ENCODE results near the gene ITPKB.
"Not testable (repeated sequence)": the region's sequence is repeated elsewhere in the genome, so short reads cannot be mapped to it uniquely, and the experiment has no call there.

Gene ITPKB

DNA sequence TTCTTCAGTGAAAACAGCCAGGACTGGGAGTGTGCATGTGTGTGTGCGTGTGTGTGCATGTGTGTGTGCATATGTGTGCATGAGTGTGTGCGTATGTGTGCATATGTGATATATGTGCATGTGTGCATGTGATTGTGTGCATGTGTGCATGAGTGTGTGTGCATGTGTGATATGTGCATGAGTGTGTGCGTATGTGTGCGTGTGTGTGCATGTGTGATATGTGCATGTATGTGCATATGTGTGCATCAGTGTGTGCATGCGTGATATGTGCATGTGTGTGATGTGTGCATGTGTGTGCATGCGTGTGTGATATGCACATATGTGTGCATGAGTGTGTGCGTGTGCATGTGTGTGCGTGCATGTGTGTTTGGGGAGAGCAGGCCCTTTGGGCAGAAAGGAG lies 89.8 kb downstream of the ITPKB start:
- no peak for DNase-seq

- DNase-seq = no peak
These were observed 90.7 kb downstream of the ITPKB start for GRCh38 chr1:226648421-226648820.

DNA sequence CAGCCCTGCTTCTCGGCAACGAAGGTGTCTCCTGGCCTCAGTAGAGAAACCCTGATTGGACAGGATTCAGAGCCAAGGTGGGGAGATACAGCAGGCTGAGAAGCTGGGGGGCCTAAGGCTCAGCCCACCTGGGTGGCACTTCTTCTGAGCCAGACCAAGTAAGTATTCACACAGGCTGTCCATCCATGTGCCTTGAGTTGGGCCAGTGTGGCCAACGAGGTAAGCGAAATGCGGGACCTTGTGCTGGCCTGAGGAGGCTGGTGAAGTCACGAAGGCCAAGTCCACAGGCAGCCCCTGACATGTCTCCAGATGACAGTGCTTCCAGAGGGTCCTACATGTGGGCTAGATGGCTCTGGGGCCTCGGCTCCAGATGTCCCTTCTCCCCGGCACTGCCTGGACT lies 91.4 kb downstream of the ITPKB start:
- DNase-seq = no peak

DNA sequence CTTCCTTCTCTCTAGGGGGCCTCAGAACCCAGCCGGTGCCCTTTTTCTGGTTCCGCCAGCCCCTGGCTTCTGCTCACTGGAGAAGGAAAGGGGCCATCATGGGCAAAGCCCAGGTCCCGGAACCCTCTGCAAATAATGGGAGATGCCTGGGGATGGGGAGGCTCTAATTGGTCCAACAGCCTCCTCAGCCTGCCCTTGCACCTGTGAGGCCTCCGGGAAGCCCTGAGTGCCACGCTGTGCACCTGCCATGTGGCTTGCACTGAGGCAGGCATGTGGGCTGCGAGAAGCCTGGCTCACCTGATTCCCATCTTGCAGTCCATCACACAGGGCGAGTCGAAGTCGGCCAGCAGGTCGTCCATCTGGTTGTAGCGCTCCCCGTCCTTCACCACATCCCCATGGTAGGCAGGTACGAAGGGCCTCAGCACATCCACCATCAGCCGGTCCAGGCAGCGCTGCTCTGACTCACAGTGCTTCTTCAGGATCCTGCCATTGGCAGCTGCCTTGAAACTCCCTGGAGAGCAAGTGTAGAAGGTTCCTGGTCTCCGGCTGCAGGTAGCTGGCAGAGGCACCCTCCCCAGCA lies 92.1 kb downstream of the ITPKB start:
- no peak for DNase-seq

- no peak for DNase-seq
These were observed 92.8 kb downstream of the ITPKB start for GRCh38 chr1:226646026-226646869.

DNA sequence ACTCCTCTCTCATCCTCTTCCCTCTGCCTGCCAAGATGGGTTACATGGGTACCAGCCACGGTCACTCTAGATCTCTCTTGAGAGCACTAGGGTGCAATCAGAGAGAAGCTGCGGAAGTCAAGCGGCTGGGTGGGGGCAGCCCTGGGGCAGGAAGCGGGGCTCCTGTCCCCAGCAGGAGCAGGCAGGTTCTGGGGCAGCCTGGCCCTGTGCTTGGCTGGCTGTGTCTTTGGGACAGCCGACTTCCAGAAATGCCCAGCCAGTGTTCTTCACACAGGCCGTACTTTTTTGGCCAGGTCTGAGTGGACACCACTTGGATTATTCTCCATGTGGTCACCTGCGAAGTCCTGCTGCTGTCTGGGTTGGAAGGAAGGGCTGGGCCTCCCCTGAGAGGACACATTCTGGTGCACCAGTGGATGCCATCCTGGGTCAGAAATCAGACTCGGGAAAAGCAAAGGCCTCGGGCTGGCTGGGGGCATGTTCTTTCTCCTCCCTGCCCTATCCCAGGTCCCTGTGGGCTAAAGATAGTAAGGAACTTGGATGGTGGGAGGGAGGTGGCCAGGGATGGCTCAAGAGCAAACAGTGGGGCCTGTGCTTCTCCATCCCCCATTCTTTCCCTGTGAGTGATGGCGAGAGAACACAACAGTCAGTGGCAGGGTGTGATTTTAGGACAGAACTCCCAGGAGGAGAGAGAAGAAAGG lies 93.7 kb downstream of the ITPKB start:
- DNase-seq = peak in 1 of 5 experiments; percentile 49

GRCh38 chr1:226644541-226645176 lies 94.4 kb downstream of the ITPKB start:
- DNase-seq = no peak

- DNase-seq = peak in 1 of 5 experiments; percentile 50
These were observed 95.2 kb downstream of the ITPKB start for GRCh38 chr1:226643611-226644540.

- DNase-seq = peak in 2 of 5 experiments; percentile 56 to 73
These were observed 95.9 kb downstream of the ITPKB start for GRCh38 chr1:226643177-226643576.

GRCh38 chr1:226642421-226642820 lies 96.7 kb downstream of the ITPKB start:
- DNase-seq = no peak

- no peak for DNase-seq
These were observed 97.3 kb downstream of the ITPKB start for GRCh38 chr1:226641671-226642231.

DNA sequence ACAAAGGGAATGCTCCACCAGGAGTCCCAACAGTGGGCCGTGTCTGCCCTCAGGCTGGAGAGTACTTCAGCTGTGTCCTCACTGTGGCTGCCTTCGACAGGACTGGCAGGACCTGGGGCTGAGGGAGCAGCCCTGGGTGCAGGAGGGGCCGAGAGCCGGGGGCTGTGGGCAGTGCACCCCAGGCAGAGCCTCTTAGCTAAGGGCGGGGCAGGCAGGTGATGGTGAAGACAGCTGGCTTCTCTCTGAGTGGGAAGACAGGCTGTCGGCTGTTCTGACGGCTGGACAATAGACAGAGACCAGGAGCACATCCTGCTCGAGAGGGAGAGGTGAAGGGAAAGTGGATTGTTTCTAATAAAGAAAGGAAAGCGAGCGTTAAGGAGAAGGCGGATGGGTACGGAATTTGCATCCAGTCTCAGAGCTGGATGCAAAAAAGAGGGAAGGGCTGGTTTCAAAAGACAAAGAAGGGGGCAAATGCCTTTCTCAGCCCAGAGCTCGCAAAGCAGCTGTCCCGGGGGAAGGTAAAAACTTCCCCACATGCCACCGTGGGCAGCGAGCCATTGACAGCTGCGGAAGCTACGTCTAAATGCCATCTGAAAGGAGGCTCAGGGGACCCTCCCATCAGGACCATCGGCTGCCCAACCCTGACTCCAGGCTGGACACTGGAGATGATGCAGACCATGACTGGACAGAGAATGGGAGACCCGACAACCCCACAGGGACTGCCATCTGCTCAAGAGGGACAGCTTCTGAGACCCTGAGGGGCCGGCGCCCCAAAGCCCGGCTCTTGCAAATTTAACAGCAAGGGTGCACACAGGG lies 98.6 kb downstream of the ITPKB start:
- no peak for DNase-seq

DNA sequence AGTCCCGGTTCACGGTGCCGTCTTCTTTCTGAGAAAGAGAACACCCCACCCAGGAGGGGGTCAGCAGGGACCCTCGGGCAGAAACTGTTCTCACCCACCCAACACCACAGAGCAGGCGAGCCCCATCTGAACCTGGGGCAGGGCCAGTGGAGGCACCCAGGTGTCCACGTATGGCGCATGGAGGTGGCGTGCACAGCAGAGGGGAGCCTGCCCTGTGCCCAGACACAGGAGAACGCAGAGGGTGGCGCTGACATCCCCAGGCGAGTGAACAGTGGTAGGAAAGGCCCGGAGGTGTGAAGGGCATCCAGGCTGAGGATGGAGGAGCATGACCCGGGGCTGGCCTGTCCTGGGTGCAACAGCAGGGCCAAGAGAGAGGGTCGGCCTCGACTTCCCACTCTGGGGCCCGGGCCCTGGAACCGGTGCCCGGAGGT lies 99.4 kb downstream of the ITPKB start:
- no peak for DNase-seq

GRCh38 chr1:226639206-226639605 lies 99.9 kb downstream of the ITPKB start:
- not testable (repeated sequence) for DNase-seq

DNA sequence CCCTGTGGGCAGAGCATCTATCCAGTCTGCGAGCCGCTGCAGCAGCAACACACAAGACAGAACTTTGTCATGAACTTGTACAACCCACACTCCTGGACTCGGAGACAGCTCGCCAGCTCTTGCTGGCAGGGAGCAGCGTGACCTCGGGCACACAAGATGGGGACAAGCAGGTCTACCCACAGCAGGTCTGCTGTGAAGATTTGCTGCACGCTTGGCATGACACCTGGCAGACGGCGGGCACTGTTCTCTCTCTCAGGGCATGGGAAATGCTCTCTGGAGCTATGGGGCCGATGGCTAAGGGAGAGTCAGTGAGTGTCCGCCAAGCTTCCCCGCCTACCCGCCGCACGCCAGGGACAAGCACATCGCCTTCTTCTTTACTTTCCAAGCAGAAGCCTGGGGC lies 100.5 kb downstream of the ITPKB start:
- no peak for DNase-seq

GRCh38 chr1:226638001-226638601 lies 101.0 kb downstream of the ITPKB start:
- no peak for DNase-seq

- no peak for DNase-seq
These were observed 101.7 kb downstream of the ITPKB start for GRCh38 chr1:226637147-226637935.

DNA sequence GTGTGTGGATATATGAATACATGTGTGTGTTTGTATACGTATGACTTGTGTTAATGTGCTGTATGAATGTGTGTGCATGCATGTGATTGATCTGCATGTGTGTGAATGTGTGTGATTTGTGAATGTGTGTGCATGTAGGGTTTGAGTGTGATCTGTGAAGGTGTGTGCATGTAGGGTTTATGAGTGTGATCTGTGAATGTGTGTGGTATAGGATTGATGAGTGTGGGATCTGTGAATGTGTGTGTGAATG lies 102.3 kb downstream of the ITPKB start:
- DNase-seq = no peak

- DNase-seq = peak in 2 of 5 experiments; percentile 33 to 45
These were observed 103.6 kb downstream of the ITPKB start for GRCh38 chr1:226635456-226635941.
